RWPE2 (cell line): ENCODE data around the gene PPM1H.

Experiments used
- ATAC-seq: fragments of 200-7000 bp; cut with Tn5 transposase; 3 replicates; pipeline ENCODE4 v1.9.1; 2021; ENCODE audit warnings: low read depth
- DNase-seq: peaks from one replicate; pipeline ENCODE4 v3.0.0-alpha.2; 2020; ENCODE audit warnings: low spot score
- H3K27ac ChIP-seq: fragments of 450-650 bp; 2 replicates; pipeline ENCODE4 v1.5.1; 2017; ENCODE audit warnings: mild to moderate bottlenecking; ENCODE audit not compliant: poor library complexity, severe bottlenecking
- H3K27me3 ChIP-seq: fragments of 250-450 bp; sonication (Bioruptor Pico); 2 replicates; pipeline ENCODE4 v1.5.1; 2021; ENCODE audit warnings: mild to moderate bottlenecking, moderate library complexity; ENCODE audit not compliant: insufficient read depth, poor library complexity, severe bottlenecking
- H3K36me3 ChIP-seq: fragments of 250-450 bp; sonication (Bioruptor Pico); 2 replicates; pipeline ENCODE4 v1.5.1; 2020; ENCODE audit warnings: low read depth, mild to moderate bottlenecking, moderate library complexity
- H3K4me1 ChIP-seq: fragments of 250-450 bp; sonication (Bioruptor Pico); 2 replicates; pipeline ENCODE4 v1.5.1; 2021; ENCODE audit warnings: mild to moderate bottlenecking, moderate library complexity; ENCODE audit not compliant: insufficient read depth, poor library complexity, severe bottlenecking
- H3K4me3 ChIP-seq: fragments of 250-450 bp; sonication (Bioruptor Pico); 2 replicates; pipeline ENCODE4 v1.5.1; 2021; ENCODE audit warnings: mild to moderate bottlenecking, moderate library complexity; ENCODE audit not compliant: severe bottlenecking
- H3K9me3 ChIP-seq: fragments of 250-450 bp; sonication (Bioruptor Pico); 2 replicates; pipeline ENCODE4 v1.5.1; 2021; ENCODE audit warnings: mild to moderate bottlenecking, moderate library complexity; ENCODE audit not compliant: severe bottlenecking
- TF ChIP-seq, protein P1 (sequence below): fragments of 450-650 bp; IDR thresholded peaks from one replicate; pipeline ENCODE4 v1.5.1; 2017; ENCODE audit warnings: mild to moderate bottlenecking, moderate library complexity; ENCODE audit not compliant: poor library complexity, severe bottlenecking

PPM1H gene

DNA sequence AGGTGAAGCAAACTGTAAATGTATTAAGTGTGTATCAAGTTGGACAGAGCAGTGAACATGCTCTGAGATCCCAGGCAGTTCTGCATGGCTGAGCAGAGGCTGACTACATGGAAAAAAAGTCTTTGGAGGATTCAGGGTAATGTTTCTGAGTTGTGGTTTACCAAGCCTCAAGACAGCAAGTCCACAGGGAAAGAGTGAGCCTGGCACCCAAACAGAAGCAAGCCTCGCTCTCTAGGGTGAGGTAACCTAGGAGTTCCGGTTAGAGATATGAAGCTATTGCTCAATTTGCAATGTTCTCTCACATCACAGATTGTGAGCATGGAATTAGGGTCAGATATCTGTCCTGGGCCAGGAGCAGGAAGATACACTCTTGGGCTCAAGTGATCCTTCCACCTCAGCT, 309.7 kb downstream of the PPM1H start:
- ATAC-seq = no peak
- TF ChIP-seq, protein P1, sequence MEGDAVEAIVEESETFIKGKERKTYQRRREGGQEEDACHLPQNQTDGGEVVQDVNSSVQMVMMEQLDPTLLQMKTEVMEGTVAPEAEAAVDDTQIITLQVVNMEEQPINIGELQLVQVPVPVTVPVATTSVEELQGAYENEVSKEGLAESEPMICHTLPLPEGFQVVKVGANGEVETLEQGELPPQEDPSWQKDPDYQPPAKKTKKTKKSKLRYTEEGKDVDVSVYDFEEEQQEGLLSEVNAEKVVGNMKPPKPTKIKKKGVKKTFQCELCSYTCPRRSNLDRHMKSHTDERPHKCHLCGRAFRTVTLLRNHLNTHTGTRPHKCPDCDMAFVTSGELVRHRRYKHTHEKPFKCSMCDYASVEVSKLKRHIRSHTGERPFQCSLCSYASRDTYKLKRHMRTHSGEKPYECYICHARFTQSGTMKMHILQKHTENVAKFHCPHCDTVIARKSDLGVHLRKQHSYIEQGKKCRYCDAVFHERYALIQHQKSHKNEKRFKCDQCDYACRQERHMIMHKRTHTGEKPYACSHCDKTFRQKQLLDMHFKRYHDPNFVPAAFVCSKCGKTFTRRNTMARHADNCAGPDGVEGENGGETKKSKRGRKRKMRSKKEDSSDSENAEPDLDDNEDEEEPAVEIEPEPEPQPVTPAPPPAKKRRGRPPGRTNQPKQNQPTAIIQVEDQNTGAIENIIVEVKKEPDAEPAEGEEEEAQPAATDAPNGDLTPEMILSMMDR = no peak
- Histone ChIP-seq H3K36me3 (no peaks in the 10 kb centered on the region), H3K4me1 (no peaks in the 10 kb centered on the region), H3K4me3 (no peak overlapping the region), H3K9me3 (no peaks in the 10 kb centered on the region), H3K27ac (no peak overlapping the region), H3K27me3 (no peaks in the 10 kb centered on the region)
- DNase-seq = no peak

DNA sequence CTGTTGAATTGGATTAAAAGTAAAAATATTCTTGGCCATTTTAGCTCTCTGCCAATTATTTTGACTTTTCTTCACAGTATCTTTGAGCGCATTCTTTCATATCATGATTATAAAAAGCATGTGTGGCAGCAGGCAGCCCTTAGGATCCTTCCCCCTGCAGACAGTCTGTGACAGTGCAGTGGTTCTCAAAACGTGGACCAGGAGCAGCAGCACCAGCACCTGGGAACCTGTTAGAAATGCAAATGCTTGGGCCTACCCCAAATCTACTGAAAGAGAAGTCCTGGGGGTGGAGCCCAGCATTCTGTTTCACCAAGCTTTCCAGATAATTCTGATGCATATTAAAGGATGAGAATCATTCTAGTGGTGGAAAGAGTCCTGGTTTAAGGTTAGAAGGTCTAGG, 312.8 kb downstream of the PPM1H start:
- DNase-seq (no peak), ATAC-seq (no peak)
- Histone ChIP-seq H3K9me3 (no peaks in the 10 kb centered on the region), H3K4me3 (no peak overlapping the region), H3K4me1 (no peaks in the 10 kb centered on the region), H3K27me3 (no peaks in the 10 kb centered on the region), H3K27ac (no peak overlapping the region), H3K36me3 (no peaks in the 10 kb centered on the region)
- TF ChIP-seq, protein P1 = no peak

DNA sequence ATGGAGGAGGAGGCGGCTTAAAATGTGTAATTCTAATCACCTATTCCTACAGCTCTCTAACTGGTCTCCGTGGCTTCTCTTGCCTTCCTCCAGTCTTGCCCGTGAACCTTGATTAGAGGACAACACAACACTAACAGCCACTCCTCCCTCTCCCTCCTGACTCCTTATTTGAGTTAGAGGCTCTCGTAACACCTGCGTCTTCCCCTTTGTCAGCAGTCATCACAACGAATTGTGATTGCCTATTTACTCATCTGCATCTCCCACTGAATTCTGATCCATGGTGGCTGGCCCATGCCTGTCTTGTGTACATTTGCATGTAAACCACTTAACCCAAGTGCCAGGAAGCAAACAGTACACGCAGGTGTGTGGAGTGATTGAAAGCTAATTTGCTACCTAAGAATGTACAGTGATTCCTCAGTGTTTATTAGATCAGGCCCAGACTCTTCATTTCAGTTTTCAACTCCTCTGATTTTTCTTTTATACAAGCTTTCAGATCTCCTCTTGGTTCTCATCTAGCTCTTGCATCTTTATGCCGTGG, 313.8 kb downstream of the PPM1H start:
- Histone ChIP-seq H3K27ac (no peak overlapping the region), H3K27me3 (no peaks in the 10 kb centered on the region), H3K9me3 (no peaks in the 10 kb centered on the region), H3K36me3 (no peaks in the 10 kb centered on the region), H3K4me3 (no peak overlapping the region), H3K4me1 (no peaks in the 10 kb centered on the region)
- no peak for ATAC-seq
- TF ChIP-seq, protein P1 = no peak
- no peak for DNase-seq

DNA sequence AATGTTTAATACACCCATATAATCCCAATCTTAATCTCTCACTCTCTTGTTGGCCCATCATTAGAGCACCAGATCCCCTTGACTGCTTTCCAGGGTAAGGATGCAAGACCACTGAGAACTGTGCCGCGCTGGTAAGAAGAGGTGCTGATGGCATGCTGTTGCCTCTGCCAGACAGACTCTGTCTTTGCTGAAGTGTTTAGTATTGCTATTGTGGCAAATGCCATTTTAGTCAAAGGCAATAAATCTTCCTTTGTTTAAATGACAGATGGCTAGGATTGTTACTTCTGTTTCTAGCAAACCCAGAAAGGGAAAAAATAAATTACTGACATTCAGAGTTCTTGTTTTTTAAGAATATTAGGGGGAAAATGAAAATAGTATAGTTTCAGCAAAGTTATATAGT, 316.0 kb downstream of the PPM1H start:
- H3K4me3 ChIP-seq = no peak overlapping the region
- H3K4me1 ChIP-seq = no peaks in the 10 kb centered on the region
- TF ChIP-seq, protein P1 = no peak
- ATAC-seq (no peak), DNase-seq (no peak)
- H3K27ac ChIP-seq = no peak overlapping the region
- no peaks in the 10 kb centered on the region for H3K27me3 ChIP-seq
- H3K9me3 ChIP-seq = no peaks in the 10 kb centered on the region
- no peaks in the 10 kb centered on the region for H3K36me3 ChIP-seq

DNA sequence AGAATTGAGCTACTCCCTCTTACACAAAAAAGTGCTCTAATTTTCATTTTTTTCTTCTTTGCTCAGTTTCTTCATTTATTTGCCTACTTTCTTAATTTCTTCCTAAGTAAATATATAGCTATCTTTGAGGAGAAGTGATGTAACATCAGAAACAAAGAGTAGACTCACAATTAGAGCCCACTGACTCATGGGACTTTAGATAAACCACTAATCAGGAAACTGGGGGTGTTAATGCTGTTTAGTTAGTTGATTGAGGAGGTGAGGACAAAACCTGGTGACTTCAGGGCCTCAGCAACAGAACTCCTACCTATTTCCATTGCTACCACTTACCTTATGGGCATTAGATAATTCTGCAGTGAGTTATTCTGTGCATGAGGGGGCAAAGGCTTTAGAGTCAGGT, 316.6 kb downstream of the PPM1H start:
- no peaks in the 10 kb centered on the region for H3K36me3 ChIP-seq
- no peaks in the 10 kb centered on the region for H3K9me3 ChIP-seq
- H3K27ac ChIP-seq = no peak overlapping the region
- H3K27me3 ChIP-seq = no peaks in the 10 kb centered on the region
- ATAC-seq (no peak), DNase-seq (no peak)
- no peaks in the 10 kb centered on the region for H3K4me1 ChIP-seq
- H3K4me3 ChIP-seq = no peak overlapping the region
- TF ChIP-seq, protein P1 = no peak
